ENCODE data around the gene PPCDC. TPM values are rescaled to one million over a fixed set of nuclear protein-coding genes. Genes with fewer than 3 reads are reported as not detected.
A peak's percentile ranks its signal among the peaks of the same experiment; 100 is the strongest.

Gene PPCDC
- polyA plus RNA-seq, 1 of the 3 experiments (the other 2 are of a cell fraction): 19.8 TPM

DNA sequence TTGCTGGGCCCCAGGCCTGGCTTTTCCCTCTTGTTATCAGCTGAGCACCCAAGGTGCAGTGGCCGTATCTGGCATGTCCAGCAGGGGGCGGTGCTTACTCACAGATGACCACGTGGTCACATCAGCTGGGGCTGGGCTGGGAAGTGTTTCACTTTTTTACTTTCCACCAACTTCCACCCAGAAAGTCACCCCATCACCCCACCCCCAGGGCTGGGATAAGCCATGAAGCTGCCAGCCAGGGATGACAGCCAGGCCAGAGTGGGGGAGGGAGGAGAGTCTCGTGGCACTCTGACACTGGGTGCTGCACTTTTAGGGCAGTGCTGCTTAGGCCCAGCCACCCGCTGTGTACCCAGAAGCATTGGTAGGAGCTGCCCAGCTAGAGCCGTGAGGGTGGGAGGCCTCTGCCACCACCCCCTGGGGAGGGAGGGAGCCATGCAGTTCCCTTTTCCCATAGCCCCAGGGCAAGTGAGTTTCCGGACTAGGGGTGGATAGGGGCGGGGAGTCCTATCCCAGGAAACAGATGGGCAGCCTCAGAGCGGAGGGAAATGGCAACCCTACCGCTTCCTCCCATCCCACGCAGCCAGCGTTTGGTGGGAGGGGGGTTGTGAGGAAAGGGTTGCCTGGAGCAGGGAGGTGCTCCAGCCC, 6.1 kb downstream of the PPCDC start:
- Histone ChIP-seq H3K4me2 (peak overlapping the region; percentile 31; the same call in 1 of the 2 replicates), H3K27me3 (ENCODE audit: insufficient read depth) (no peaks in the 10 kb centered on the region), H3K9me3 (no peaks in the 10 kb centered on the region), H3K79me2 (ENCODE audit: insufficient read depth) (peaks cover 5% of the 10 kb centered on the region), H3K27ac (ENCODE audit: low read depth in 2 of 2, low read length in 1 of 2) (no peak overlapping the region; a peak in 1 of 4 replicates), H4K20me1 (ENCODE audit: insufficient read depth) (no peaks in the 10 kb centered on the region), H3K4me1 (ENCODE audit: control insufficient read depth in 1 of 2, insufficient read depth in 2 of 2, low read depth in 1 of 2, low read length in 1 of 2) (peaks cover 7 to 10% of the 10 kb centered on the region in 2 experiments; a peak in 3 of 4 replicates), H3K36me3 (replicated peaks in 1 of 2; ENCODE audit: control insufficient read depth in 1 of 2, insufficient read depth in 2 of 2, low read length in 1 of 2) (no peaks in the 10 kb centered on the region), H3K4me3 (ENCODE audit: low read depth in 2 of 2, low read length in 1 of 2) (no peak overlapping the region; a peak in 1 of 4 replicates), H3K9ac (no peak overlapping the region), H3K9me2 (no peaks in the 10 kb centered on the region), H3F3A (replicated peaks; ENCODE audit: insufficient read depth) (no peaks in the 10 kb centered on the region), H2AFZ (ENCODE audit: low read depth) (peak overlapping the region; percentile 64)
- peak; percentile 87 for DNase-seq
- peak; percentile 43; the same call in 1 of the 2 replicates for TF ChIP-seq MXI1 (IDR thresholded peaks at IDR 0.05; ENCODE audit: low read depth, low read length)
- TF ChIP-seq CTCF (IDR thresholded peaks at IDR 0.05): peak; percentile 90
- no peak for TF ChIP-seq MEF2A (IDR thresholded peaks at IDR 0.05; ENCODE audit: borderline replicate concordance, low read depth)
- TF ChIP-seq POLR2AphosphoS5 (IDR thresholded peaks at IDR 0.05; ENCODE audit: low read depth, low read length): no peak
- TF ChIP-seq USF1 (IDR thresholded peaks at IDR 0.05; ENCODE audit: borderline replicate concordance, low read depth): peak; percentile 74; the same call in 1 of the 2 replicates
- no peak for TF ChIP-seq TEAD4 (IDR thresholded peaks at IDR 0.05; ENCODE audit: borderline replicate concordance, insufficient read depth)
- no peak for TF ChIP-seq FOSL2 (IDR thresholded peaks at IDR 0.05; ENCODE audit: borderline replicate concordance, low read depth)
- peak; percentile 96 for TF ChIP-seq RAD21 (IDR thresholded peaks at IDR 0.05; ENCODE audit: low read length)
- no peak for TF ChIP-seq NFIC (IDR thresholded peaks at IDR 0.05; ENCODE audit: borderline replicate concordance)
- TF ChIP-seq, protein P1, sequence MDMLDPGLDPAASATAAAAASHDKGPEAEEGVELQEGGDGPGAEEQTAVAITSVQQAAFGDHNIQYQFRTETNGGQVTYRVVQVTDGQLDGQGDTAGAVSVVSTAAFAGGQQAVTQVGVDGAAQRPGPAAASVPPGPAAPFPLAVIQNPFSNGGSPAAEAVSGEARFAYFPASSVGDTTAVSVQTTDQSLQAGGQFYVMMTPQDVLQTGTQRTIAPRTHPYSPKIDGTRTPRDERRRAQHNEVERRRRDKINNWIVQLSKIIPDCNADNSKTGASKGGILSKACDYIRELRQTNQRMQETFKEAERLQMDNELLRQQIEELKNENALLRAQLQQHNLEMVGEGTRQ (IDR thresholded peaks at IDR 0.05; ENCODE audit: borderline replicate concordance, low read depth, low read length): peak; percentile 15; the same call in 1 of the 2 replicates
- TF ChIP-seq MAX (IDR thresholded peaks at IDR 0.05; ENCODE audit: low read depth): peak; percentile 65
- TF ChIP-seq, protein P2, sequence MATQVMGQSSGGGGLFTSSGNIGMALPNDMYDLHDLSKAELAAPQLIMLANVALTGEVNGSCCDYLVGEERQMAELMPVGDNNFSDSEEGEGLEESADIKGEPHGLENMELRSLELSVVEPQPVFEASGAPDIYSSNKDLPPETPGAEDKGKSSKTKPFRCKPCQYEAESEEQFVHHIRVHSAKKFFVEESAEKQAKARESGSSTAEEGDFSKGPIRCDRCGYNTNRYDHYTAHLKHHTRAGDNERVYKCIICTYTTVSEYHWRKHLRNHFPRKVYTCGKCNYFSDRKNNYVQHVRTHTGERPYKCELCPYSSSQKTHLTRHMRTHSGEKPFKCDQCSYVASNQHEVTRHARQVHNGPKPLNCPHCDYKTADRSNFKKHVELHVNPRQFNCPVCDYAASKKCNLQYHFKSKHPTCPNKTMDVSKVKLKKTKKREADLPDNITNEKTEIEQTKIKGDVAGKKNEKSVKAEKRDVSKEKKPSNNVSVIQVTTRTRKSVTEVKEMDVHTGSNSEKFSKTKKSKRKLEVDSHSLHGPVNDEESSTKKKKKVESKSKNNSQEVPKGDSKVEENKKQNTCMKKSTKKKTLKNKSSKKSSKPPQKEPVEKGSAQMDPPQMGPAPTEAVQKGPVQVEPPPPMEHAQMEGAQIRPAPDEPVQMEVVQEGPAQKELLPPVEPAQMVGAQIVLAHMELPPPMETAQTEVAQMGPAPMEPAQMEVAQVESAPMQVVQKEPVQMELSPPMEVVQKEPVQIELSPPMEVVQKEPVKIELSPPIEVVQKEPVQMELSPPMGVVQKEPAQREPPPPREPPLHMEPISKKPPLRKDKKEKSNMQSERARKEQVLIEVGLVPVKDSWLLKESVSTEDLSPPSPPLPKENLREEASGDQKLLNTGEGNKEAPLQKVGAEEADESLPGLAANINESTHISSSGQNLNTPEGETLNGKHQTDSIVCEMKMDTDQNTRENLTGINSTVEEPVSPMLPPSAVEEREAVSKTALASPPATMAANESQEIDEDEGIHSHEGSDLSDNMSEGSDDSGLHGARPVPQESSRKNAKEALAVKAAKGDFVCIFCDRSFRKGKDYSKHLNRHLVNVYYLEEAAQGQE (IDR thresholded peaks at IDR 0.05; ENCODE audit: low read depth, low read length): no peak
- peak; percentile 74; the same call in 1 of the 2 replicates for TF ChIP-seq SIN3A (IDR thresholded peaks at IDR 0.05; ENCODE audit: borderline replicate concordance, low read depth, low read length)
- TF ChIP-seq ELF1 (IDR thresholded peaks at IDR 0.05): no peak
- TF ChIP-seq SMC3 (IDR thresholded peaks at IDR 0.05; ENCODE audit: low read depth, low read length): peak; percentile 99
- TF ChIP-seq GATA2 (CRISPR knock-in tag; IDR thresholded peaks at IDR 0.05): no peak
- POLR2A ChIA-PET: interaction anchor here (0.8 to 1.1 kb wide), 2 partner anchors 172 to 175 kb away, joined by 3 read pairs; partner anchors contain the start of gene C15orf39
- WGBS (ENCODE audit: low lambda C conversion rate): 56% methylated on average over 12 of the region's 12 CpGs
- CTCF ChIA-PET: interaction anchor here (0.6 to 10.3 kb wide), 47 partner anchors 9 to 425 kb away, joined by 3 to 238 read pairs (median 4); partner anchors contain the start of genes C15orf39, RPP25 and SCAMP5
